Transverse colon (tissue), 4 donors: ENCODE data around the gene PGLYRP4. TPM values are rescaled to one million over a fixed set of nuclear protein-coding genes. Genes with fewer than 3 reads are reported as not detected.

ENCODE experiments used
- DNase-seq: peaks from one replicate; pipeline ENCODE4 v3.0.0-alpha.2; 2019
- H3K27ac ChIP-seq, 4 donors: fragments of 200-600 bp; sonication (generic); 2 replicates each; pipeline ENCODE4 v1.5.1; 2016 to 2018; ENCODE audit warnings: inconsistent platforms in 4 of 4
- H3K27me3 ChIP-seq: fragments of 200-600 bp; sonication (generic); 2 replicates; pipeline ENCODE4 v1.5.1; 2017; ENCODE audit warnings: inconsistent platforms
- H3K36me3 ChIP-seq, 4 donors: fragments of 200-600 bp; sonication (generic); 2 replicates each; pipeline ENCODE4 v1.5.1; 2017 to 2019; ENCODE audit warnings: inconsistent platforms in 4 of 4
- H3K4me1 ChIP-seq, 4 donors: fragments of 200-600 bp; sonication (generic); 2 replicates each; pipeline ENCODE4 v1.5.1; 2017 to 2020; ENCODE audit warnings: inconsistent platforms in 4 of 4
- H3K4me3 ChIP-seq, 4 donors: fragments of 200-600 bp; sonication (generic); 1 replicate in 1 of 4; 2 replicates in 3 of 4; pipeline versions ENCODE4 v1.5.1 to v1.6.1; 2017 to 2019; ENCODE audit warnings: inconsistent platforms in 4 of 4
- H3K9me3 ChIP-seq, 2 donors: fragments of 200-600 bp; sonication (generic); 2 replicates each; pipeline ENCODE4 v1.5.1; 2017 to 2019; ENCODE audit warnings: inconsistent platforms in 2 of 2
- EP300 ChIP-seq: sonication (generic); formaldehyde crosslinking; IDR thresholded peaks from one replicate; pipeline ENCODE4 v1.6.1; 2017; ENCODE audit warnings: antibody characterized with exemption, low read depth
- POLR2A ChIP-seq: fragments of 450-650 bp; IDR thresholded peaks from one replicate; pipeline ENCODE4 v1.6.1; 2016; ENCODE audit warnings: antibody characterized with exemption, mild to moderate bottlenecking, moderate library complexity
- POLR2AphosphoS5 ChIP-seq, 3 donors: sonication (generic); formaldehyde crosslinking; IDR thresholded peaks; one replicate each; pipeline ENCODE4 v1.6.1; 2016; ENCODE audit warnings: antibody characterized with exemption in 3 of 3
- WGBS, 2 donors: methylation state at CpG; one replicate each; pipeline ENCODE4 v1.1.5; 2018; ENCODE audit warnings: low coverage in 1 of 2; 5-methylcytosine and 5-hydroxymethylcytosine counted together
- in situ Hi-C, 4 donors: fragments of 200-750 bp; cut with MboI; loops; one replicate each; pipeline versions ENCODE4 v1.15.0 to v1.15.1; 2017; ENCODE audit warnings: low sequenced_read_pairs in 3 of 4, low pct_ligation_motif_present in 1 of 4, low pct_unique_long_range_greater_than_20kb in 1 of 4
- intact Hi-C: fragments of 100-400 bp; cut with DNase I; formaldehyde crosslinking; loops from one replicate; pipeline ENCODE4 v1.15.1; 2023; ENCODE audit warnings: low total_unique reads
- total RNA-seq, 4 donors: library from RNA; depleted of rRNA; stranded (reverse); fragments of >200 nt; gene quantifications; one replicate each; pipeline ENCODE4 v1.1.0, GENCODE V29; 2016
- TF ChIP-seq, protein P1 (sequence below), 5 experiments: fragments of 200-600 bp in 3 of 5; fragments of 450-650 bp in 2 of 5; sonication (generic) in 3 of 5; IDR thresholded peaks; 1 replicate in 2 of 5; 2 replicates in 3 of 5; pipeline ENCODE4 v1.5.1; 2016 to 2017; ENCODE audit warnings: antibody characterized with exemption in 5 of 5, inconsistent platforms in 3 of 5, mild to moderate bottlenecking in 2 of 5, moderate library complexity in 1 of 5

PGLYRP4 gene
- total RNA-seq, 4 donors from 2014 or later, result not detected

DNA sequence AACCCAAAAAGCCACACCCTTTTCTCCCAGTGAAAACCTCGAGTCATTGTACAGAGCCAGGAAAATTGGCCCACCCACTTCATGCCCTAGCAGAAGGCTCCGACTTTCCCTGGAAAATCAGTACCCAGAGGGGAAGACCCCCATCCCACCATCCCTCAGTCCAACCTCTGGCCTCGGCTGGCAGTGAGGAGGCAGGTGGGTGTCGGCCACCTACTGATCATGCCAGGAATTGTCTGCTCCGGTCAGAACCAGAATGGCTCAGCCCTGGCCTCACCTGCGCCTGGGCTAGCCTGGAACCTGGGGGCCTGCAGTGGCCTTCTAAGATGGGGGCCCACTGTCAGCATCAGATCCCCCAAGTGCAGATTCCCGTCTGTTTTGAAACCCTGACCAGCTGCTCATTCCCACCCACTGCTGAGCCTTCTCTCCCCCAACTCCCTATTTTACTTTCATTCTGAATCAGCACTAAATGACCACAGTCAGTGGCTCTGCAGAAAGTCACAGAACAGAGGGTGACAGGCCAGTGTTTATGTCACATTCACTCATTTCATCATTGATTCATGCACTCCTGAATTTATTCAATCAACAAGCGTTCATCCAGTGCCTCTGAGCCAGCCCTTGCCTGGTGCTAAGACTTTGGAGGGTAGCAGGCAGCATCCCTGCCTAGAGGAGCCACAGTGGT is 6.0 kb upstream of the PGLYRP4 start:
- peaks cover 0 to 4% (median 0%) of the 10 kb centered on the region in 4 donors for H3K4me1 ChIP-seq
- 20 to 44% methylated on average over 1 to 5 of the region's 8 CpGs for WGBS, 2 donors
- H3K4me3 ChIP-seq, result no peak overlapping the region
- H3K27me3 ChIP-seq, result peaks cover 22% of the 10 kb centered on the region
- no peaks in the 10 kb centered on the region for H3K36me3 ChIP-seq
- intact Hi-C loops (loop anchor here (5.0 kb wide), 1 partner anchor 143 kb away; no protein-coding TSS in a partner anchor), in situ Hi-C loops (loop anchor here in 2 of 4 donors (5.0 to 25.0 kb wide), 3 partner anchors 128 to 233 kb away; no protein-coding TSS in a partner anchor)
- no peak for DNase-seq
- no peaks in the 10 kb centered on the region for H3K9me3 ChIP-seq
- no peak overlapping the region for H3K27ac ChIP-seq
- TF ChIP-seq EP300 (no peak), POLR2AphosphoS5 (IDR thresholded peaks at IDR 0.05) (no peak), POLR2A (no peak)
- TF ChIP-seq, protein P1, sequence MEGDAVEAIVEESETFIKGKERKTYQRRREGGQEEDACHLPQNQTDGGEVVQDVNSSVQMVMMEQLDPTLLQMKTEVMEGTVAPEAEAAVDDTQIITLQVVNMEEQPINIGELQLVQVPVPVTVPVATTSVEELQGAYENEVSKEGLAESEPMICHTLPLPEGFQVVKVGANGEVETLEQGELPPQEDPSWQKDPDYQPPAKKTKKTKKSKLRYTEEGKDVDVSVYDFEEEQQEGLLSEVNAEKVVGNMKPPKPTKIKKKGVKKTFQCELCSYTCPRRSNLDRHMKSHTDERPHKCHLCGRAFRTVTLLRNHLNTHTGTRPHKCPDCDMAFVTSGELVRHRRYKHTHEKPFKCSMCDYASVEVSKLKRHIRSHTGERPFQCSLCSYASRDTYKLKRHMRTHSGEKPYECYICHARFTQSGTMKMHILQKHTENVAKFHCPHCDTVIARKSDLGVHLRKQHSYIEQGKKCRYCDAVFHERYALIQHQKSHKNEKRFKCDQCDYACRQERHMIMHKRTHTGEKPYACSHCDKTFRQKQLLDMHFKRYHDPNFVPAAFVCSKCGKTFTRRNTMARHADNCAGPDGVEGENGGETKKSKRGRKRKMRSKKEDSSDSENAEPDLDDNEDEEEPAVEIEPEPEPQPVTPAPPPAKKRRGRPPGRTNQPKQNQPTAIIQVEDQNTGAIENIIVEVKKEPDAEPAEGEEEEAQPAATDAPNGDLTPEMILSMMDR (IDR thresholded peaks at IDR 0.05), result no peak

DNA sequence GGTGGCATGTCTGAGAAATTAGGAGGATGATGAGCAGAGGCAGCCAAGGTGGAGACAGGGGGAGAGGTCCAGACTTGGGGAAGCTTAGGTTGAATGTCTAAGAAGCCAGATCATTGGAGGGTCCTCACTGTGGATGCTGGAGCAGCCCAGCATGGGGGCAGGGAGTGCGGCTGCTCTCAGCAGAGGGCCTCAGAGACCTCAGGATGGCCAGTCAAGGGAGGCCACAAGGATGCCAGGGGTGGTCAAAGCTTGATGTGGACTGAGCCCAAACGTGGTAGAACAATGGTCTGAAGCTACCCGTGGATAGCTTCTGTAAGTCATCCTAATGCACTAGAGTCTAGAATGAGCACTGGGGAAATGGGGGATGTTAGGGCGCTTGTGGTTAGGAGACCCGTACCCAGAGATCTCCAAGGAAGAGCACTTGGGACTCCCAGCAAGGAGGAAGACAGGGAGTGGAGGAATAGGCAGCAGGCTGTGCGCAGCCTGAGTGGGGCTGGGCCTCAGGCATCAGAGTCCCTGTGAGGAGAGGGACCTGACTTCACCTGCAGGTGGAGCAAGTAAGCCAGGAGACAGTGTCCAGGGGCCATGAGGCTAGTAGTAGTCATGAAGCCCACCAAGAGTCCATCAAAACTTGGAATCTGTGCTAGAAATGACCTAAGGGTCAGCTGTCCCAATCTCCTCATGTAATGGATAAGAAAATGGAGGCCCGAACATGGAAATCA is 4.7 kb upstream of the PGLYRP4 start:
- DNase-seq, result no peak
- peaks cover 28% of the 10 kb centered on the region for H3K27me3 ChIP-seq
- 74 to 85% methylated on average over 3 to 7 of the region's 7 CpGs for WGBS, 2 donors
- in situ Hi-C loops (loop anchor here in 2 of 4 donors (5.0 to 25.0 kb wide), 3 partner anchors 129 to 234 kb away; no protein-coding TSS in a partner anchor), intact Hi-C loops (loop anchor here (5.0 kb wide), 1 partner anchor 144 kb away; no protein-coding TSS in a partner anchor)
- no peaks in the 10 kb centered on the region for H3K9me3 ChIP-seq
- H3K4me1 ChIP-seq, result peaks cover 0 to 4% (median 0%) of the 10 kb centered on the region in 4 donors
- H3K27ac ChIP-seq, result no peak overlapping the region
- no peak overlapping the region for H3K4me3 ChIP-seq
- no peaks in the 10 kb centered on the region for H3K36me3 ChIP-seq
- TF ChIP-seq POLR2AphosphoS5 (IDR thresholded peaks at IDR 0.05) (no peak), EP300 (no peak), POLR2A (no peak)
- TF ChIP-seq, protein P1 (IDR thresholded peaks at IDR 0.05), result peak in 1 of 5 experiments; percentile 5

DNA sequence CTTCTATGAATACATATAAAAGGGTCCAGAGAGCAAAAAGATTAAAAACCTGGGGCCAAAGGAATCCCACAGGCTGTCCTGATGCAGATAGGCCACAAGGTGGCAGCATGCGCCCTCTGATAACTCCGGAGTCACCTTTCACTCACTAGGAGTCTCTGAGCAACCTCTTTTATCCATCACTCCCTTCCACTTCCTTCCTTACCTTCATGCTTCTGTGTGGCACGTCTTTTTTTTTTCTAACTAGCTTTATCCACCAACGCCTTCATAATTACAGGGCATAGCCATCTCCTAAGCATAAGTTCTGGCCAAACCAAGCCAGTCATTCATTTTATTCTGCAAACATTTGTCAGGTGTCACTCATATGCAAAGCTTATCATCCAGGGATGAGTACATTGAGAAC is 3.9 kb upstream of the PGLYRP4 start:
- TF ChIP-seq, protein P1 (IDR thresholded peaks at IDR 0.05), result peak; percentile 86 to 95 (median 88)
- no peak for TF ChIP-seq POLR2A
- TF ChIP-seq EP300, result no peak
- WGBS, 2 donors, result 0 to 1% methylated on average over 4 of the region's 4 CpGs

More for the DNA sequence above, 3.9 kb upstream of the PGLYRP4 start:
- H3K36me3 ChIP-seq, result no peaks in the 10 kb centered on the region
- H3K27ac ChIP-seq, result no peak overlapping the region
- no peaks in the 10 kb centered on the region for H3K4me1 ChIP-seq
- in situ Hi-C loops (loop anchor here in 2 of 4 donors (5.0 to 25.0 kb wide), 3 partner anchors 130 to 235 kb away; no protein-coding TSS in a partner anchor), intact Hi-C loops (loop anchor here (5.0 kb wide), 1 partner anchor 145 kb away; no protein-coding TSS in a partner anchor)
- H3K9me3 ChIP-seq, result no peaks in the 10 kb centered on the region
- peak; percentile 66 for DNase-seq
- no peak overlapping the region for H3K4me3 ChIP-seq
- peaks cover 33% of the 10 kb centered on the region for H3K27me3 ChIP-seq
